GM18520 (cell line): ENCODE data around the gene CPT1A.

Experiments used
- ATAC-seq: cut with Tn5 transposase; IDR thresholded peaks from one replicate; pipeline ENCODE4 v1.9.1; 2021; ENCODE audit not compliant: unreplicated experiment

Gene CPT1A

DNA sequence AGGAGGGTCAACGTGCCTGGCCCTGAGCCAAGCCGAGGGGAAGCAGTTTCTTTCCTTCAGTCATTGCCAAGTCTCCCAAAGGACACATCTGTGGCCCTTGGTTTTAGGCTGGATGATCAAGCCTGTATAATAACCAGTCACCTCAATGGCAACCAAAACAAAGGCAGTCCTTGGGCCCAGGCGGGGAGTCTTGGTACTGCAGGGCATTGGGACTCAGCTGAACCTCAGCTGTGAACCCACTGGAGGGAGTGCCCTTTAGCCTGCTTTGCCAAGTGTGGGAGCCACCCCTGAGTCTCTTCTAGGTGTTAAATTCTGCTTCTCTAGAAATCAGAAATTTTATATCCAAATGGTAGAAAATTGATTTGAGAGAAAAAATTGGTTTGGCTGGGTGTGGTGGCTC, 36.9 kb downstream of the CPT1A start:
- ATAC-seq, result no peak

DNA sequence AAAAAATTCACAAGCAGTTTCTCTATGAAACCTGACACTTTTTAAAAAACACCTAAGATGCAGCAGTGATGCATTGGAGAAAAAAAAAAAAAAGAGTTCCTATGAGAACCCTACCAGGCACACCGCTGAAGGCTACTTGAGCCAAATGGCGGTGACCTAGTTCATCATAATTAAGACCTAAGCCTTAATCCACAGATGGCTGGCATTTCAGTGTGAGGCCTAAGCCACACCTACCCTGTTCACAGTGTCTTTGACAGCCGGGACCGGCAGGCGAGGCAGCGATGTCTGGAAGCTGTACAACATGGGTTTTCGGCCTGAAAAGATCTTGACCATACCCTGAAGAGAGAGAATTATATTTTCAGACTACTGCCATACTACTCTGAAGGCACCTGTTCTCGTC, 38.0 kb downstream of the CPT1A start:
- ATAC-seq, result no peak

DNA sequence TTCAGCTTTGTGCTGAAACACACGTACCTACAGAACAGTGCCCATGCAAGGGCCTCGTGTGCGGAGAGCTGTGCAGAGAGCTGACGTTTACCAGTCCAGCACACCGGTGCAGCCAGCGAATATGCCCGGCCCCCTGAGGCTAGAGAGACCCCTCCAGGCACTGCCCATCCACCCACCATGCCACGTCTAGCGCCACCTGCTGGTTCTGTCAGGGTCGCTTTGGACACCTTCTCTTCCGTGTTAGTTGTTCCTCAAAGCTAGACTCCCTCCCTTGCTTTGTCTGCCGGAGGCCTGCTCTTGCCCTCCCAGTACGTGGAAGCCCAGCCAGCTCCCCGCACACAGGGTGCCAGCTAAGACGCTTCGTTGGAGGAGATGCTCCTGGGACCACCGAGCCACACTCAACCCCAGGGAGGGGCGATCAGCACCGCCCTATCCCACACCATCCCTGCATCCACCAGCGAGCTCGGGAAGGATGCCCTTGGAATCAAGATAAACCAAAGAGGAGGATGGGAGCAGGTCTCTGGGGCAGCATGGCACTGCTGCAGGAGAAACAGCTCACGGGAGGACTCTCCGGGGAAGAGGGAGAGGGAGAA, 43.4 kb downstream of the CPT1A start:
- no peak for ATAC-seq

DNA sequence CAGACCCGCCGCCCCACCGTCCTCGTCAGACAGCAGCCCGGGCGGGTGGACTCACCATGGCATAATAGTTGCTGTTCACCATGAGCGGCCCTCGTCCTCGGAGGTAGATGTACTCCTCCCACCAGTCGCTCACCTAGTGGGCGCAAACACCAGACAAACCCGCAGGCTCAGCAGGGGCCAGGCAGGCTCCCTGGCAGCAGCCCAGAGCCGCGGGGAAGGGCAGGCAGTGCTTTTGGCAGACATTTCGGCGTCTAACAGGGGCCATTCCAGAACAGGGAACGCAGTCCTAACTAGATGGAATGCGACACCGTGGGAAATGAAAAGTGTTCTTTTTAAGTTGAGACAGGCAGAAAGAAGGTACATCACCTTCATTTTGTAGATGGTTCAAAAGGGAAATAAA, 44.9 kb downstream of the CPT1A start:
- ATAC-seq, result no peak

DNA sequence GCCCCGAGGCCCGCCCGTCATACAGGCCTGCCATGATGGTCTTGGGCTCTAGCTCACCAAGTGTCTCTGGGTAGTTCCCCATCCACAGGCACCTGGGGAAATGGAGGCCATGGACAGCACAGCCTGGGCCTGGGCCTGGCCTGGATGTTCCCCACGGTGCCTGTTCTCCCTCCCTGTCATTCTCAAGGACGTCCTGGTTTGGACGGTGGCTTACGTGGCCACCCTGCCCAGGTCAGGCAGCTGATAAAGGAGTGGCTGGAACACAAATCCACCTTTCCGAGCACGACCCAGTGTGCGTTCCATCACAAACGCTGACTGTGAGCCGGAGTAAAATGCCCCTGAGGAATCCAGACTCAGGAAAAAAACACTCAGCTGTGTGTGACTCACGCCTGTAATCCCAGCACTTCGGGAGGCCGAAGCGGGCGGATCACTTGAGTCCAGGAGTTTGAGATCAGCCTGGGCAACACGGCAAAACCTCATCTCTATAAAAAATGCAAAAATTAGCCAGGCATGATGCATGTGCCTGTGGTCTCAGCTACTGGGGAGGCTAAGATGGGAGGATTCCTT, 49.2 kb downstream of the CPT1A start:
- ATAC-seq, result no peak

DNA sequence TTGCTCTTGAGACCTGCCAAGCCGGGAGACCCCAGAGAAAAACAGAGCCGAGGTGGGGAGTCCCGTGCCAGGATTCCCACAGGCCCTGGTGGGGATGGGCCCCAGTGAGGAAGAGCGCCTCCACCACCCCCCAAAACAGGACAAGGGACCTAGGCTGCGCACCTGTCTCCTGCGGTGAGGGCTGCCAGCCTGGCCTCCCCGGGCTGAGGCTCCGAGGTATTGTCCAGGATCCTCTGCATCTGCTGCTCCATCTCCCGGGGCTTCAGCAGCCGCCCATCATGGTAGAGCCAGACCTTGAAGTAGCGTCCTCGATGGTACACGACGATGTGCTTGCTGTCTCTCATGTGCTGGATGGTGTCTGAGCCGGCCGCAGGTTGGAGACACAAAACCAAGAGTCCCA, 57.1 kb downstream of the CPT1A start:
- ATAC-seq, result no peak

DNA sequence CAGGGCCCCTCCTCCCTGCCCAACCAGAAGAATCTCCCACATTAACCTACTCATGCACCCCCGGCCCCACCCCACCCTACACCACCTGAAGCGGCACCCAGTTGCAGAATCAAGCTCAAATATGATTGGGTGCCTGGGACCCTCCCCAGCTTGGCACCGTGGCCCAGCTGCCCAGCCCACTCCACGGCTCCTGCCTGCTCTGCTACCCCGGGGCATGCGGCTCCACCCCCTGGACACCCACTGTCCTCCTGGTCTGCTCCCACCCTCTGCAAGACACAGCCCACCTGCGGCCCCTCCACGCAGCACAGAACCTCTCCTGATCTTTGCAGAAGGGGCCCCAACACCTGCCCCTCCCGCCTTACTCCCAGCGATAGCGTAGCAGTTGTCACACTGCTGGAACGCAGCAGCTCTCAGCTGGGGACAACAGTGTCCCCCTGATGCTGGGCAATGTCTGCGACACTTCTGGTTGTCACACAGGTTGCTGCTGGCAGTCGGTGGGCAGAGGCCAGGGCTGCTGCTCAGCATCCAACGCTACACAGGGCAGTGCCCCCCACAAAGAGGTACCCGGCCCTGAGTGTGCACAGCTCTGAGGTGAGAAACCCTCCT, 58.4 kb downstream of the CPT1A start:
- ATAC-seq, result no peak

DNA sequence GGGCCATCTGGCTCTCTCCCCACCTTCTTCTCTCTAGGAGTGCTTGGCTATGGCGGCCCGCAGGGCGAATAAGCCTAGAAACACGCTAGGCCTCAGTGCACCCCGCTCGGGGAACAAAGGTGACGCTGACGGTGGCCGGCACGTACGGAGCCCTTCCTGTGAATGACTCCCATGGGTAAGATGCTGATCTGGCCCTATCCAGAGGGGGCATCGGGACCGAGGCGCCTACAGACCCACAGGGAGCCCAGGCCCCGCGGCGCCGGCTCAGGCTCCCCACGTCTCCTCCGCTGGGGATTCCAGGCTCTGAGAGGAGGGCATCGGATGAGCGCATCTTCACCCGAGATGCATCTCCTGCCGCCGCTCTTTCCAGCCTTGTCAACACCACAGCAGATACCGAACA, 59.0 kb downstream of the CPT1A start:
- no peak for ATAC-seq

DNA sequence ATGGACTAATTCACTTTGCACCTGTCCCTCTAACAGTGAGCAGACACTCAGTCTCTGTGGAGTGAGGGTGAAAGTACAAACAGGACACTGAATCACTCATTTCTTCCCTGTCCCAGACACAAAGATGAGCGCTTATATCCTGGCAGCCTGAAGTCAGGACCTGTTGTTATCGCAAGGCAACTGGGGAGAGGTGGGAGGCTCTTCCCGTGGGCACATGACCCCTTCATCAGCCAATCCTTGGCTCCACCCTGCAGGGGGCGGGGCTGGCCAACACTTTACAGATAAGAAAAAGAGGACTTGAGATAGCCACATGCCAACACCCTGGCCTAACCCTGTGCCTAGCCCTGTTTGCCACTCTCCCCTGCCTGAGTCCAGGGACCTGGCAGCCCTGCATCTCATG, 60.9 kb downstream of the CPT1A start:
- ATAC-seq, result no peak

DNA sequence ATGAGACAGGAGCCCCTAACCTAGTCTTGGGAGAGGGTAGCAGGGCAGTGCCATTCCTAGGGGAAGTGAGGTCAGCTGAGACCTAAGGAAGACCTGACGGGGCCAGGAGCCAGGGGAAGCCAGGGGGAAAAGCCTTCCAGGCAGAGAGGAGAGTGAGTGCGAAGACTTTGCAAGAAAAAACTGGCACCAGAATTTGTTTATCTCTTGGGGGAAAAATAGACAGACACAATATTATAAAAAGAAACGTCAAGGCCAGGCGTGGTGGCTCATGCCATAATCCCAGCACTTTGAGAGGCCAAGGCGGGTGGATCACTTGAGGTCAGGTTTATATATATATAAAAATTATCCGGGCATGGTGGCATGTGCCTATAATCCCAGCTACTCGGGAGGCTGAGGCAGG, 63.5 kb downstream of the CPT1A start:
- no peak for ATAC-seq

DNA sequence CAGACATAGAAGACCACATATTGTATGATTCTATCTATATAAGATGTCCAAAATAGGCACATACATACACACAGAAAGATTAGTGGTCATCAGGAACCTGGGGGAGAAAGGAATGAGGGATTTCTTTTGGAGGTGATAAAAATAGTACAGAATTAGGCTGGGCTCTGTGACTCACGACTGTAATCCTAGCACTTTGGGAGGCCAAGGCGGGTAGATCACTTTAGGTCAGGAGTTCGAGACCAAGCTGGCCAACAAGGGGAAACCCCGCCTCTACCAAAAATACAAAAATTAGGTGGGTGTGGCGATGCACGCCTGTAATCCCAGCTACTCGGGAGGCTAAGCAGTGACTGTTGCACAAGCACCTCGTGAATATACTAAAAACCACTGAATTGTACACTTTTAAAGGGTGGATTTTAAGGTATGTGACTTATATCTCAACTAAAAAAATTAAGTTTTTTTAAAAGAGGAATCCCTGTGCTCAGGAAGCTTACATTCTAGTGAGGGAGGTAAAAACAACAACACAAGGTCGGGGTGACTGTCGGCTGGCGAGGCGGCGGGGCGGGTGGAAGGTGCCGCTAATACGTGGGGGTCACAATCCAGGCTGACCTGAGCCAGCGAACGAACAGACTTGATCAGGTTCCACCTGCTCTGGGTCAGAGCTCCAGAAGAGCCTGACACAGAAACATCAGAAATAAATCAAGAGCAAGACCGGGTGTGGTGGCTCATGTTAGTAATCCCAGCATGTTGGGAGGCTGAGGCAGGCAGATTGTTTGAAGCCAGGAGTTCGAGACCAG, 65.1 kb downstream of the CPT1A start:
- no peak for ATAC-seq

DNA sequence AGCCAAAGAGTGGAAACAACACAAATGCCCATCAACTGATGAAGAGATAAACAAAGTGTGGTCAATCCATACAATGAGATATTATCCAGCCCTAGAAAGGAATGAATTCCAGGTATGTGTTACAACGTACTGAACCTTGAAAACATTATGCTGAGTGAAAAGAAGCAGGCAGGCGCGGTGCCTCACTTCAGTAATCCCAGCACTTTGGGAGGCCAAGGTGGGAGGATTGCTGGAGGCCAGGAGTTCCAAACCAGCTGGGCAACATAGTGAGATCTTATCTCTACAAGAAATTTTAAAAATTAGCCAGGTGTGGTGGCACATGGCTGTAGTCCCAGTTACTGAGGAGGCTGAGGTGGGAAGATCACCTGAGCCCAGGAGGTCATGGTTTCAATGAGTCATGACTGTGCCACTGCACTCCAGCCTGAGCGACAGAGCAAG, 65.7 kb downstream of the CPT1A start:
- no peak for ATAC-seq

DNA sequence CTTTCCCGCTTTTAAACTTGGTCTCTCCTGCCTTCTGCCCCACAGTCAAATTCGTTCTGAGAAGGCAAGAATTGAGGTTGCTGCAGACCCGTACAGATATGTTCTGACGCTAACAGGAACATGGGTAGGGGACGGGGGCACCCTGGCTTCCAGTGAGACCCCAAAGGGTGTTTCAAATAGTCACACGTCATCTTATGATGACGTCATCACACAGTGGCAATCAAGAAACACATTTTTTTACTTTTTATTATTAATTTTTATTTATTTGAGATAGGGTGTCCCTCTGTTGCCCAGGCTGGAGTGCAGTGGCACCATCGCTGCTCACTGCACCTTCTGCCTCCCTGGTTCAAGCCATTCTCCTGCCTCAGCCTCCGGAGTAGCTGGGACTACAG, 67.5 kb downstream of the CPT1A start:
- ATAC-seq, result no peak

DNA sequence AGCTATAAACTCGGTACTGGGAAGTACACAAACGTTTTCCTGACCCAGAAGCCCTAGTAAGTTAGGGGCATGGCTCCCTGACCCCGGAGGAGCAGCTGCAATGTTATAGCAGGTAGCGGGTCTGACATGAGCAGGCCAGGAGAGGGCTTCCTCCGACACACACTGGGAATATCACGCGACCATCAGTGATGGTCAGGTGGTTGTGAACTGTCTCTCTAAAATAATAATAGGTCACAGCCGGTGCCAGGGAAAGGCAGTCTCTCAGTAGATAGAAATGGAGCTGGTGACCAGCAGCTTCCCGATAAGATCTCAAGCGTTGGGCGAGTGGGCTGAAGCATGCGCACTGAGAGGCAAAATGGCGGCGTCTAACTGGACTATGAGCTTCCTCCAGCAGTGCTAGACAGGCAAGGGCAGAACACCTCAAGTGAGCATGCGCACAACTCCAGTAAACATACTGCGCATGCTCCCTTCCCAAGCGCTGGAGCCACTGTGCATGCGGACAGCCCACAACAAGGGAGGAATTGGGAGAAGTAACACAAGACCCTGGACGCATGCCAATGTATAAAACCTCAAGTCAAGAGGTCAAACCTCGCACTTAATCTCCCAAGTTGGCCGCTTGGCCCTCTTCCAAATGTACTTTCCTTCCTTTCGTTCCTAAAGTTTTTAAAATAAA, 68.1 kb downstream of the CPT1A start:
- ATAC-seq, result no peak

DNA sequence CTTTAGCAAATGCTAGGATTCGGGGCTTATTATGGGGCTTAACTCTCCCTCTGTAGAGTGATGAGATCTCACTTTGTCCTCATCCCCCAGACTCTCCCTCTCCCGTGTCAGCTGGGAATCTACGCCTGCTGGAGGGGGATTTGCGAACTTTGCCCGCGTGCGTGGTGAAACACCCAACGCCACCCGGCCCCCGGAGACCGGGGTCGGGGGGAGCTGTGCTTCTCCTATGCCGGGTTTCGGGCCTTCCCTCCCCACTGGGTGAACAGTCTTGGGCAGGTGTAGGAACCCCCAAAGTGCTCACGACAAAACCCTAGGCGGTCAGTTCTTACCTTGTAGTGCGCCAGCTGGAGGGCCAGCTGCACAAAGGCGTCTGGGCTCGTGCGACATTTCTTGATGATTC, 68.8 kb downstream of the CPT1A start:
- ATAC-seq, result no peak

DNA sequence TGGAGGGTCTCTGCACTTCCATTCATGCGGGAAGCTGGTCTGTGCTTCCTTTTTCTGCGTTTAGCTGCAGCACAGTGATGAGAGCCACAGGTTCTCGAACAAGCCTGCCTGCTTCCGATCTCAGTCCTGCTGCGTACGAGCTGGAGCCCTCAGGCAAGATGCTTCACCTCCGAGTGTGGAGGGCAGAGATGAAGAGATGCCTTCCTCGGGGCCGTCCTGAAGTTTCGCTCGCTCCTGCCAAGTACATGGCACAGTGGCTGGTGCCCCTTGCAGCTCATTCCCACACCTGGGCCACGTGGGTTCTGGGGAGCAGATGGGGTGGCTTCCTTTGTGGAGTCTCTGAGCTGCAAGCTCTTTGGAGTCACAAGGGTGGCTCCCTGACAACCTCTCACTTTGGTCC, 70.9 kb downstream of the CPT1A start:
- no peak for ATAC-seq

DNA sequence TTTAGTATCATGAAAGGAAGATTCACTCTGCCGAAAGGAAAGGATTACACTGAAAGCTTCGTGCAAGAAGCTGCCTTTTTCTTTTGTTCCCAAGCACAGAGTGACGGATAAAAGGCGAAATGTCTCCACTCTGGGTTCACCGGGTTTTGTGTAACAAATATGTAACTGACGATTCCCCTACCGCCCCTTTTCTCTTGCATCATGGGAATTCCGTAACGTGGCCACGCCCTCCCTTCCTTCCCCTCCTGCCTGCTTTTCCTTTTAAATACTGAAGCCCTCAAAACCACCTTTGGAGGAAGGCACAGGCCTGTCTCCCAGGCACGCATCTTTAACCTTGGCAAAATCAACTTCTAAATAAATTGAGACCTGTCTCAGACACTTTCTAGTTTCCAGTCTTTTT, 74.0 kb downstream of the CPT1A start:
- ATAC-seq, result no peak

DNA sequence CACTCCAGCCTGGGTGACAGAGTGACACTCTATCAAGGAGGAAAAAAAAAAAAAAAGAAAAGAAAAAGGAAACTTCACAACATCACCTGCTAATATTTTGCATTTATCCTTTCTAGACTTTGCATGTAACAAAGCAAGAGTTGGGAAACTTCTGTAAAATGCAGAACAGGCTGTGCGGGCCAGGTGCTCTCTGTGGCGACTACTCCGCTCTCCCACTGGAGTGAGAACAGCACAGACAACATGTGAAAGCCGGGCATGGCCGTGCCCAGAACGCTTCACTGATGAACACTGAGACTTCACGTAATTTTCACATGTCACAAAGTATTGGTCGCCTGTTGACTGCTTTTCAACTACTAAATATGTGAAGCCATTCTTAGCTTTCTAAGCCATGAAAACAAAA, 74.9 kb downstream of the CPT1A start:
- no peak for ATAC-seq

DNA sequence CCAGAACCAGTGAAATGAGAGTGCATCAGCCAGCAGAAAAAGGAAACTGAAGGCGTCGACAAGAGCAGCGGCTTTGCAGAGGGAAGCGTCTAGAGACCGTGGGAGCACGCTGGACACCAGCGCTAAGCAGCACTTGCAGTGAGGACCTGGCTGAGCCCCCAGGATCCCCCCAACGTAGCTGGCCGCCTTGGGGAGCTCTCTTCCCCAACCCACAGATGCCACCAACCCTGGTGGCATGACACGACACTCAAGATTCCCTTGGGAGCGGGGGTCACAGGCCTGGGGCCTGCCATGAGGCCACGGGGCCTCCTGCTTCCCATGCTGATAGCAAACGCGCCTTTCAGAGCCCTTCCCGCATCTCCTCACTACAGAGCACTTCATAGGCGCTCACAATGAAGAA, 77.0 kb downstream of the CPT1A start:
- ATAC-seq, result no peak

DNA sequence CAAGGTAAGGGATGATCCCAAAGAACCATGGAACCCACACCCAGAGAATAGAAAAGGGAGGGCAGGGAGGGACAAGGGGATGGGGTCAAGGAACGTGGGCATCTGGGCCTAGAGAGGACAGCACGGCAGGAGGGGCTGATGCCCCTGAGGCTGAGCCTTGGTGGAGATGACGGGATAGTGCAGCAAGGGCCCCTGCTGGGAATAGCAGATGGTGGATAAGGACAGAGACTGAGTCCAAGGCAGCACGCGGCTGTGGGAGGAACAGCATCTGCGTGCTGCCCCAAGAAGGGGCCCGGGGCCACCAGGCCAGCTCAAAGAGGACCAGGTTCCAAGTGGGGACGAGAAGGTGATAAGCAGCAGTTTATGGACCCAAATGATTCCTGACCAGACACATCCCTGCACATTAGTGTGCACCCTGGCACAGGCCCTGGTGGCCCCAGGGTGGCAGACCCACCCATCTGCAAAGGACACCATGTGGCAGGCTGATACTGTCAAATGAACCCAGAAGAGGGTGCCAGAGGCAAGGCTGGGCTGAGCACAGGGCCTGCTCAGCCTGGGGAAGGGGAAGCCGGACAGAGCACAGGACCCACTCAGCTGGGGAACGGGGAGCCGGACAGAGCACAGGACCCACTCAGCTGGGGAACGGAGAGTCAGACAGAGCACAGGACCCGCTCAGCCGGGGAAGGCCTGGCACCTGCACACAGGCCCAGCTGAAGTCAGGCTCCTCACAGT, 77.6 kb downstream of the CPT1A start:
- ATAC-seq, result no peak

DNA sequence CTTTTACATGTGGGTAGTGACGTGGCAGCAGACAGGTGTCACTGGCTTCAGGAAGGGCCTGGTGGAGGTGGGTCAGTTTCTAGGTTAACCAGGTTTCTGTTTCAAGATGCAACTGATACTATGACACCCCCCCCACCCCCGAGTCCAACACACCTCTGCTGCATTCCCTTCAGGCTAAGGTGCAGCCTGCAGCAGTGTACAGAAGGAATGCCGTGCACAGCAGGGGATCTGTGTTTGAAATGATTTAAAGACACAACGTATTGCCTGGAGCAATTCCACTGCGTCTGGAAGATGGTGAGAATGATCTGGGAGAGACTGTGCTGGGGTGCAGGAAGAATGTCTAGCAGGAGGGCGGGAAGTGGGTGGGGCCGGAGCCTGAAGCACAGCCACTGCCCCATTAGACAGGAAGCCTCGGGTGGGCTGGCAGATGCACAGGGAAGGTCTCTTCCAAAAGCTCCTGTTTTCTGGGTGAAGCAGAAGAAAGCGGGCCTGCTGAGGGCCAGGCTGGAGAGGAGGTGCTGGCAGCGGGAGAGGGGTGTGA, 78.5 kb downstream of the CPT1A start:
- ATAC-seq, result no peak
